Astrocyte (in vitro differentiated cells and primary cell): ENCODE measurements around the gene HES5. TPM values are rescaled to one million over a fixed set of nuclear protein-coding genes. Genes with fewer than 3 reads are reported as not detected.

Source experiments
- DNase-seq: peaks from one replicate; pipeline ENCODE4 v3.0.0-alpha.2; 2010; ENCODE audit warnings: low read depth
- FAIRE-seq: peaks from 2 replicates; lab custom pipeline; 2011; peaks lifted over from hg19 to GRCh38; lab: Jason Lieb, UNC
- H2AFZ ChIP-seq: 2 replicates; pipeline ENCODE4 v1.6.0; 2012; ENCODE audit warnings: low read depth, low read length, inconsistent platforms
- H3K27ac ChIP-seq: 2 replicates; pipeline ENCODE4 v1.5.1; 2011; ENCODE audit warnings: low read depth, low read length, inconsistent platforms
- H3K27me3 ChIP-seq: 2 replicates; pipeline ENCODE4 v1.6.0; 2011; ENCODE audit warnings: low read length, inconsistent platforms; ENCODE audit not compliant: insufficient read depth
- H3K36me3 ChIP-seq: 2 replicates; pipeline ENCODE4 v1.5.1; 2011; ENCODE audit warnings: low read length, inconsistent platforms; ENCODE audit not compliant: insufficient read depth
- H3K4me1 ChIP-seq: 2 replicates; pipeline ENCODE4 v1.5.1; 2011; ENCODE audit warnings: low read length, inconsistent platforms; ENCODE audit not compliant: insufficient read depth
- H3K4me2 ChIP-seq: 2 replicates; pipeline ENCODE4 v1.6.0; 2012; ENCODE audit warnings: low read length, inconsistent platforms
- H3K4me3 ChIP-seq: 2 replicates; pipeline ENCODE4 v1.5.1; 2011; ENCODE audit warnings: low read depth, mild to moderate bottlenecking, low read length, inconsistent platforms; ENCODE audit not compliant: insufficient read depth
- H3K79me2 ChIP-seq: 2 replicates; pipeline ENCODE4 v1.6.0; 2012; ENCODE audit warnings: mild to moderate bottlenecking, low read length, inconsistent platforms; ENCODE audit not compliant: insufficient read depth
- H3K9ac ChIP-seq: 2 replicates; pipeline ENCODE4 v1.6.0; 2012; ENCODE audit warnings: mild to moderate bottlenecking, low read length, inconsistent platforms
- H3K9me3 ChIP-seq: 2 replicates; pipeline ENCODE4 v1.5.1; 2012; ENCODE audit warnings: low read depth, mild to moderate bottlenecking, low read length, inconsistent platforms; ENCODE audit not compliant: insufficient read depth
- H4K20me1 ChIP-seq: 2 replicates; pipeline ENCODE4 v1.6.0; 2012; ENCODE audit warnings: low read length, inconsistent platforms; ENCODE audit not compliant: insufficient read depth
- H3K27ac Mint-ChIP-seq: one replicate; pipeline ENCODE4 v1.8.0; 2021; ENCODE audit warnings: mild to moderate bottlenecking, mixed read lengths; ENCODE audit not compliant: unreplicated experiment
- H3K27me3 Mint-ChIP-seq: one replicate; pipeline ENCODE4 v1.8.0; 2021; ENCODE audit warnings: low read depth, mixed read lengths; ENCODE audit not compliant: unreplicated experiment
- H3K36me3 Mint-ChIP-seq: one replicate; pipeline ENCODE4 v1.8.0; 2021; ENCODE audit warnings: low read depth, mixed read lengths; ENCODE audit not compliant: unreplicated experiment
- H3K4me1 Mint-ChIP-seq: one replicate; pipeline ENCODE4 v1.8.0; 2021; ENCODE audit warnings: low read depth, mixed read lengths; ENCODE audit not compliant: unreplicated experiment
- H3K4me3 Mint-ChIP-seq: one replicate; pipeline ENCODE4 v1.8.0; 2021; ENCODE audit warnings: mild to moderate bottlenecking, moderate library complexity, mixed read lengths; ENCODE audit not compliant: unreplicated experiment
- H3K9me3 Mint-ChIP-seq: one replicate; pipeline ENCODE4 v1.8.0; 2021; ENCODE audit warnings: mild to moderate bottlenecking, mixed read lengths; ENCODE audit not compliant: unreplicated experiment
- EZH2 ChIP-seq: IDR thresholded peaks from 2 replicates; pipeline ENCODE4 v1.6.1; 2012; ENCODE audit warnings: mild to moderate bottlenecking, low read length, inconsistent platforms; ENCODE audit not compliant: insufficient read depth
- total RNA-seq: library from RNA; stranded (reverse); gene quantifications from 2 replicates; pipeline ENCODE4 v1.2.1, GENCODE V29; 2021
- TF ChIP-seq, protein P1 (sequence below): IDR thresholded peaks from 2 replicates; pipeline ENCODE4 v1.5.1; 2011; ENCODE audit warnings: low read depth, mild to moderate bottlenecking, inconsistent platforms, low read length, moderate library complexity; ENCODE audit not compliant: insufficient read depth

HES5 gene
- total RNA-seq, 1 donor from 2014 or later = not detected

DNA sequence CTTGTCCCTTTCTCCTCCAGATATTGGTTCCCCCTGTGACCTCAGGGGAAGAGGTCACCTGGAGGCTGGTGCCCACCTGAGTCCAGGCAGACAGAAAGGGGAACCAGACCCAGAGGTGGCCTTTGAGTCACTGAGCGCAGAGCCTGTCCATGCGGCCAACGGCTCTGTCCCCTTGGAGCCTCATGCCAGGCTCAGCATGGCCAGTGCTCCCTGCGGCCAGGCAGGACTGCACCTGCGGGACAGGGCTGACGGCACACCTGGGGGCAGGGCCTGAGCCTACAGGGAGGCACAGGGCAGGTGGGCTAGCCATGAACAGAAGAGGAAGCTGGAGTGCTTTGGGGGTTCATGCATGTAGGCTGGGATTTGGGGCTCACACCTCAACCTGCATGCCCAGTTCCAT, 28.8 kb upstream of the HES5 start:
- Histone ChIP-seq H3K4me1 (peaks cover 9% of the 10 kb centered on the region), H2AFZ (no peak overlapping the region), H3K4me2 (no peak overlapping the region), H3K9ac (no peak overlapping the region), H3K9me3 (no peaks in the 10 kb centered on the region), H3K4me3 (no peak overlapping the region), H3K27me3 (no peaks in the 10 kb centered on the region), H4K20me1 (no peaks in the 10 kb centered on the region), H3K79me2 (no peaks in the 10 kb centered on the region), H3K27ac (no peak overlapping the region), H3K36me3 (no peaks in the 10 kb centered on the region)
- no peak for DNase-seq
- TF ChIP-seq, protein P1, sequence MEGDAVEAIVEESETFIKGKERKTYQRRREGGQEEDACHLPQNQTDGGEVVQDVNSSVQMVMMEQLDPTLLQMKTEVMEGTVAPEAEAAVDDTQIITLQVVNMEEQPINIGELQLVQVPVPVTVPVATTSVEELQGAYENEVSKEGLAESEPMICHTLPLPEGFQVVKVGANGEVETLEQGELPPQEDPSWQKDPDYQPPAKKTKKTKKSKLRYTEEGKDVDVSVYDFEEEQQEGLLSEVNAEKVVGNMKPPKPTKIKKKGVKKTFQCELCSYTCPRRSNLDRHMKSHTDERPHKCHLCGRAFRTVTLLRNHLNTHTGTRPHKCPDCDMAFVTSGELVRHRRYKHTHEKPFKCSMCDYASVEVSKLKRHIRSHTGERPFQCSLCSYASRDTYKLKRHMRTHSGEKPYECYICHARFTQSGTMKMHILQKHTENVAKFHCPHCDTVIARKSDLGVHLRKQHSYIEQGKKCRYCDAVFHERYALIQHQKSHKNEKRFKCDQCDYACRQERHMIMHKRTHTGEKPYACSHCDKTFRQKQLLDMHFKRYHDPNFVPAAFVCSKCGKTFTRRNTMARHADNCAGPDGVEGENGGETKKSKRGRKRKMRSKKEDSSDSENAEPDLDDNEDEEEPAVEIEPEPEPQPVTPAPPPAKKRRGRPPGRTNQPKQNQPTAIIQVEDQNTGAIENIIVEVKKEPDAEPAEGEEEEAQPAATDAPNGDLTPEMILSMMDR = no peak
- no peak for TF ChIP-seq EZH2
- Mint-ChIP-seq H3K36me3 (no peaks in the 10 kb centered on the region), H3K27ac (no peak overlapping the region), H3K9me3 (no peaks in the 10 kb centered on the region), H3K4me3 (no peak overlapping the region), H3K27me3 (peaks cover 16% of the 10 kb centered on the region), H3K4me1 (no peaks in the 10 kb centered on the region)
- no peak for FAIRE-seq

DNA sequence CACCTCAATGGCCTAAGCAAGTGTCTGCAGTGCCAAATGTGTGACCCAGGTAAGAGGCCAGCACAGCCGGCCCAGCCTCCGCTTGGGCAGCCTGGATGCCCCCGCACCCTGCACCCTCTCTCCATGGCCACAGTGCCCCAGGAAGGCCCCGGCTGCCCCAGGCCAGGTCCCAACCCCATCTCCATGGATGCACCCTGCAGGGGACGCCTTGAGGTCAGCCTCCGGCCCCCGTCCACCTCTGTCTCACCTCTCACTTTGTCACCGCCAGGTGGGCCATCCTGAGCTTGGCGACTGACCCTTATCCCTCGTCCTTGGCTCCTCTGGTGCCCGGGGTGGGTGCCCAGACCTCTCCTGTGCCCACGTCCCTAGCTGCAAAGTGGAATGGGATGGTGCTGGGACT, 28.4 kb upstream of the HES5 start:
- no peak for FAIRE-seq
- H3K4me3 ChIP-seq = no peak overlapping the region
- H3K36me3 Mint-ChIP-seq = no peaks in the 10 kb centered on the region
- no peak for DNase-seq
- H4K20me1 ChIP-seq = no peaks in the 10 kb centered on the region
- no peaks in the 10 kb centered on the region for H3K79me2 ChIP-seq
- no peaks in the 10 kb centered on the region for H3K4me1 Mint-ChIP-seq
- TF ChIP-seq EZH2 = no peak
- H3K27me3 ChIP-seq = no peaks in the 10 kb centered on the region
- H3K27ac ChIP-seq = no peak overlapping the region
- H3K9me3 Mint-ChIP-seq = no peaks in the 10 kb centered on the region
- H3K4me1 ChIP-seq = peaks cover 9% of the 10 kb centered on the region
- H3K36me3 ChIP-seq = no peaks in the 10 kb centered on the region
- no peak overlapping the region for H3K9ac ChIP-seq
- H3K27me3 Mint-ChIP-seq = peaks cover 19% of the 10 kb centered on the region
- no peaks in the 10 kb centered on the region for H3K9me3 ChIP-seq
- H2AFZ ChIP-seq = no peak overlapping the region
- no peak overlapping the region for H3K27ac Mint-ChIP-seq
- H3K4me2 ChIP-seq = no peak overlapping the region
- no peak overlapping the region for H3K4me3 Mint-ChIP-seq

DNA sequence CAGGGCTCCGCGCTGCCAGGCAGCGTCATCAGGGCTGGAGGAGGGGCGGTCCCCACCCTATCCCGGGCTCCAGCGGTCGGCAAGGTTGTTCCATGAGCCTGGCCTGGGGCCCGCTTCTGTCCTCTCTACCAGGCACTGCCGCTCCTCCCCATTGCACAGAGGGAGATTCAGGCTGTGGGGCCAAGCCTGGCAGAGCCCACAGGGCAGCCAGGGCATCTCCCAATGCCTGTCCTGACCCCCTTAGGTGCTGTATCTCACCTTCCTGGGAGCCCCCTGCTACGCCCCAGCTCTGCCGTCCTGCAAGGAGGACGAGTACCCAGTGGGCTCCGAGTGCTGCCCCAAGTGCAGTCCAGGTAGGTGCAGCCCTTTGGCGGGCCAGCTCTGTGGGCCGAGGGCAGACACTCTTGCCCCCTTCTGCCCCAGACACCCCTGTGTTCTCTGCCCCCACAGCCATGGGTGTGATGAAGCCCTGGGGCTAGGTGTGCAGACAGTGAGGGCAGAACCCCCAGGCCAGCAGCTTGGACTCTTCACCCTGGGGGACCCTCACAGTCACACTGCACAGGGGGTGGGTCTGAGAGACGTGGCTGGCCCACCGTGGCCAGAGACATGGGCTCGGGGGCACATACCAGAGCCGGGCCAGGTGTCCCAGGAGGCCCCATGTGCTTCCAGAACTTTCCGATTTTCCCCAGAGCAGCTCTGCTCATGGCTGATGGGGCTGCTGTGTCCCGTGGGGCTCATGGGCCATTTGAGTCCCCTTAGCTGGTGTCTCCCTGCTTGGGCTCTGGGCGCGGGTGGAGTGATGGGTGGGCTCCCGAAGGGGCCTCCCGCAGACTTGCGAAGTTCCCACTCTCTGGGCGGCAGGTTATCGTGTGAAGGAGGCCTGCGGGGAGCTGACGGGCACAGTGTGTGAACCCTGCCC, 27.7 kb upstream of the HES5 start:
- Histone ChIP-seq H3K36me3 (no peaks in the 10 kb centered on the region), H3K79me2 (no peaks in the 10 kb centered on the region), H4K20me1 (no peaks in the 10 kb centered on the region), H2AFZ (no peak overlapping the region), H3K27ac (no peak overlapping the region), H3K9ac (no peak overlapping the region), H3K4me1 (peaks cover 9% of the 10 kb centered on the region), H3K9me3 (no peaks in the 10 kb centered on the region), H3K4me2 (no peak overlapping the region), H3K4me3 (no peak overlapping the region), H3K27me3 (no peaks in the 10 kb centered on the region)
- Mint-ChIP-seq H3K4me1 (no peaks in the 10 kb centered on the region), H3K36me3 (no peaks in the 10 kb centered on the region), H3K9me3 (no peaks in the 10 kb centered on the region), H3K27ac (no peak overlapping the region), H3K4me3 (no peak overlapping the region), H3K27me3 (peaks cover 19% of the 10 kb centered on the region)
- FAIRE-seq (no peak), DNase-seq (no peak)
- TF ChIP-seq EZH2 = no peak
- TF ChIP-seq, protein P1 = no peak
